HCT116 (cell line): ENCODE data around the gene MICAL3. TPM values are rescaled to one million over a fixed set of nuclear protein-coding genes. Genes with fewer than 3 reads are reported as not detected.

ENCODE experiments used
- ATAC-seq: fragments of 200-7000 bp; cut with Tn5 transposase; 2 replicates; pipeline ENCODE4 v1.9.1; 2020; ENCODE audit warnings: mild to moderate bottlenecking, moderate library complexity
- BruUV-seq: library from RNA; stranded (reverse); fragments of 400-500 nt; replicated peaks from 2 replicates; lab custom pipeline; 2021; lab: Mats Ljungman, UMichigan
- CTCF ChIA-PET: fragments of 300-600 bp; sonication (Branson Sonifier 250); formaldehyde crosslinking; loops from one replicate; lab custom pipeline; 2021; ENCODE audit warnings: antibody characterized with exemption; lab: Charles Lee
- POLR2A ChIA-PET: fragments of 300-600, 350-600 bp; sonication (Branson Sonifier 250); formaldehyde crosslinking; loops from one replicate; lab custom pipeline; 2021; ENCODE audit warnings: antibody characterized with exemption; lab: Charles Lee
- RAD21 ChIA-PET, 2 experiments: fragments of 300-600 bp; sonication (Branson Sonifier 250); formaldehyde crosslinking; loops; one replicate each; lab custom pipeline; 2023; ENCODE audit warnings: low total read pairs in 2 of 2; ENCODE audit not compliant: uncharacterized antibody in 2 of 2, unreplicated experiment in 2 of 2, low non-redundant PET in 1 of 2; lab: Charles Lee
- DNase-seq: peaks from one replicate; pipeline ENCODE4 v3.0.0-alpha.2; 2010; ENCODE audit warnings: low read depth, low spot score
- H2AFZ ChIP-seq: fragments of 200-600 bp; shearing (Covaris generic), sonication (generic); 2 replicates; pipeline ENCODE4 v1.6.1; 2017; ENCODE audit warnings: low read depth, mixed run types, mixed read lengths, antibody characterized with exemption, low read length; ENCODE audit not compliant: poor library complexity, severe bottlenecking
- H3K27ac ChIP-seq: 2 replicates; pipeline ENCODE4 v1.5.1; 2012; ENCODE audit warnings: low read depth, low read length
- H3K27me3 ChIP-seq: fragments of 200-600 bp; sonication (generic); 2 replicates; pipeline ENCODE4 v1.6.1; 2016; ENCODE audit warnings: mixed run types, low read length, mixed read lengths; ENCODE audit not compliant: insufficient read depth
- H3K36me3 ChIP-seq, 2 experiments: fragments of 200-500 bp in 1 of 2; fragments of 200-600 bp in 1 of 2; sonication (Bioruptor generic) in 1 of 2; sonication (generic) in 1 of 2; 2 replicates each; pipeline versions ENCODE4 v1.5.1 to v1.6.1; 2014 to 2016; ENCODE audit warnings: low read length in 2 of 2, inconsistent platforms in 1 of 2, mixed read lengths in 1 of 2, mixed run types in 1 of 2; ENCODE audit not compliant: insufficient read depth in 2 of 2, control insufficient read depth in 1 of 2
- H3K4me1 ChIP-seq, 2 experiments: fragments of 200-600 bp in 1 of 2; sonication (generic) in 1 of 2; 2 replicates each; pipeline versions ENCODE4 v1.5.1 to v1.6.1; 2012 to 2017; ENCODE audit warnings: low read length in 2 of 2, inconsistent platforms in 1 of 2, mild to moderate bottlenecking in 1 of 2, mixed read lengths in 1 of 2, mixed run types in 1 of 2, moderate library complexity in 1 of 2; ENCODE audit not compliant: insufficient read depth in 2 of 2, control insufficient read depth in 1 of 2
- H3K4me2 ChIP-seq: fragments of 200-600 bp; sonication (generic); 2 replicates; pipeline ENCODE4 v1.6.1; 2017; ENCODE audit warnings: mixed run types, low read length, mixed read lengths
- H3K4me3 ChIP-seq, 2 experiments: fragments of 200-600 bp in 1 of 2; sonication (generic) in 1 of 2; replicated peaks in 1 of 2; 2 replicates each; pipeline ENCODE4 v1.5.1; 2011 to 2016; ENCODE audit warnings: low read length in 2 of 2, control low read depth in 1 of 2, low read depth in 1 of 2, mild to moderate bottlenecking in 1 of 2, mixed read lengths in 1 of 2, mixed run types in 1 of 2
- H3K79me2 ChIP-seq: fragments of 200-600 bp; sonication (generic); 2 replicates; pipeline ENCODE4 v1.6.1; 2017; ENCODE audit warnings: mild to moderate bottlenecking, mixed run types, low read length, moderate library complexity, mixed read lengths; ENCODE audit not compliant: insufficient read depth
- H3K9ac ChIP-seq: fragments of 200-600 bp; sonication (generic); 2 replicates; pipeline ENCODE4 v1.6.1; 2016; ENCODE audit warnings: low read length, mixed read lengths
- H3K9me2 ChIP-seq: fragments of 200-600 bp; sonication (generic), shearing (Covaris generic); 2 replicates; pipeline ENCODE4 v1.6.1; 2017; ENCODE audit warnings: mixed run types, mild to moderate bottlenecking, moderate library complexity; ENCODE audit not compliant: insufficient read depth
- H3K9me3 ChIP-seq, 2 experiments: fragments of 200-500 bp in 1 of 2; fragments of 200-600 bp in 1 of 2; sonication (Bioruptor generic) in 1 of 2; sonication (generic) in 1 of 2; 2 replicates each; pipeline ENCODE4 v1.6.1; 2014 to 2017; ENCODE audit warnings: low read length in 2 of 2, mixed read lengths in 2 of 2, inconsistent platforms in 1 of 2, low read depth in 1 of 2, mild to moderate bottlenecking in 1 of 2, mixed run types in 1 of 2, moderate library complexity in 1 of 2; ENCODE audit not compliant: control insufficient read depth in 1 of 2, insufficient read depth in 1 of 2
- H4K20me1 ChIP-seq: fragments of 200-600 bp; sonication (generic), shearing (Covaris generic); 2 replicates; pipeline ENCODE4 v1.6.1; 2017; ENCODE audit warnings: mixed run types, mild to moderate bottlenecking, moderate library complexity; ENCODE audit not compliant: insufficient read depth
- CEBPB ChIP-seq: IDR thresholded peaks from 2 replicates; pipeline ENCODE4 v1.6.1; 2012; ENCODE audit warnings: low read depth
- CTCF ChIP-seq, 3 experiments: fragments of 200-600 bp in 1 of 3; sonication (generic) in 1 of 3; IDR thresholded peaks in 2 of 3; conservative IDR thresholded peaks in 1 of 3; 2 replicates each; pipeline ENCODE4 v1.5.1; 2012 to 2017; ENCODE audit warnings: low read depth in 2 of 3, low read length in 2 of 3, antibody characterized with exemption in 1 of 3, borderline replicate concordance in 1 of 3, control low read depth in 1 of 3, mild to moderate bottlenecking in 1 of 3, mixed read lengths in 1 of 3, mixed run types in 1 of 3, moderate library complexity in 1 of 3; ENCODE audit not compliant: insufficient read depth in 1 of 3
- ELF1 ChIP-seq: IDR thresholded peaks from 2 replicates; pipeline ENCODE4 v1.6.1; 2012; ENCODE audit warnings: low read depth, borderline replicate concordance
- EZH2 ChIP-seq: fragments of 200-600 bp; sonication (generic); IDR thresholded peaks from 2 replicates; pipeline ENCODE4 v1.6.1; 2017; ENCODE audit warnings: antibody characterized with exemption, mixed run types
- EZH2phosphoT487 ChIP-seq: fragments of 200-600 bp; IDR thresholded peaks from 2 replicates; pipeline ENCODE4 v1.6.1; 2018; ENCODE audit warnings: antibody characterized with exemption, borderline replicate concordance
- FOSL1 ChIP-seq: IDR thresholded peaks from 2 replicates; pipeline ENCODE4 v1.6.1; 2012; ENCODE audit warnings: low read depth
- MAX ChIP-seq: IDR thresholded peaks from 2 replicates; pipeline ENCODE4 v1.6.1; 2012
- POLR2A ChIP-seq: IDR thresholded peaks from 2 replicates; pipeline ENCODE4 v1.7.0; 2011; ENCODE audit warnings: borderline replicate concordance; ENCODE audit not compliant: insufficient read depth, insufficient read length; ENCODE audit errors: extremely low read depth
- SIN3A ChIP-seq: IDR thresholded peaks from 2 replicates; pipeline ENCODE4 v1.6.1; 2012; ENCODE audit warnings: low read depth
- SRF ChIP-seq: IDR thresholded peaks from 2 replicates; pipeline ENCODE4 v1.6.1; 2012; ENCODE audit warnings: low read depth
- TCF7L2 ChIP-seq: IDR thresholded peaks from 2 replicates; pipeline ENCODE4 v1.7.0; 2011; ENCODE audit warnings: borderline replicate concordance, inconsistent platforms; ENCODE audit not compliant: insufficient read depth, insufficient read length; ENCODE audit errors: extremely low read depth
- ZBTB33 ChIP-seq: IDR thresholded peaks from 2 replicates; pipeline ENCODE4 v1.6.1; 2011; ENCODE audit warnings: mild to moderate bottlenecking, low read length, moderate library complexity; ENCODE audit not compliant: insufficient replicate concordance; ENCODE audit errors: extremely low read depth
- intact Hi-C: fragments of 100-400 bp; cut with micrococcal nuclease; formaldehyde crosslinking; loops from 2 replicates; pipeline ENCODE4 v1.10.0; 2022
- total RNA-seq: library from RNA; stranded (reverse); gene quantifications from one replicate; pipeline ENCODE4 v1.2.1, GENCODE V29; 2021; ENCODE audit not compliant: unreplicated experiment

The MICAL3 gene
- total RNA-seq, 1 experiment from 2014 or later = 30.8 TPM

- H3K9ac ChIP-seq = no peak overlapping the region
- BruUV-seq = no TSS peak
- intact Hi-C loops = no loop called here
- no peaks in the 10 kb centered on the region for H3K79me2 ChIP-seq
- no peaks in the 10 kb centered on the region for H3K4me1 ChIP-seq
- no peak overlapping the region for H2AFZ ChIP-seq
- no peaks in the 10 kb centered on the region for H3K27me3 ChIP-seq
- no peak overlapping the region for H3K4me3 ChIP-seq
- H3K36me3 ChIP-seq = peaks cover 4 to 6% of the 10 kb centered on the region in 2 experiments; a peak in 2 of 4 replicates
- ChIA-PET POLR2A (no interaction called here), RAD21 (no interaction called here), CTCF (no interaction called here)
- no peak for ATAC-seq
- TF ChIP-seq TCF7L2 (no peak), POLR2A (no peak), FOSL1 (no peak), ELF1 (no peak), ZBTB33 (no peak), EZH2 (no peak), EZH2phosphoT487 (no peak), MAX (no peak), SRF (no peak), CEBPB (no peak), SIN3A (no peak), CTCF (IDR thresholded peaks at IDR 0.05 in 2 of 3, conservative IDR thresholded peaks at IDR 0.05 in 1 of 3; ENCODE audit: borderline replicate concordance in 1 of 3, insufficient read depth in 1 of 3, low read depth in 2 of 3, low read length in 2 of 3) (no peak)
- no peaks in the 10 kb centered on the region for H3K9me2 ChIP-seq
- H4K20me1 ChIP-seq = no peaks in the 10 kb centered on the region
- H3K27ac ChIP-seq = no peak overlapping the region
- no peak for DNase-seq
- H3K4me2 ChIP-seq = no peak overlapping the region
- no peaks in the 10 kb centered on the region for H3K9me3 ChIP-seq
Observed at GRCh38 chr22:17838180-17838865, 186.0 kb downstream of the MICAL3 start.
